ENCODE measurements around the gene PDE12.
A peak's percentile ranks its signal among the peaks of the same experiment; 100 is the strongest.
"Not testable (repeated sequence)": the region's sequence is repeated elsewhere in the genome, so short reads cannot be mapped to it uniquely, and the experiment has no call there.

PDE12 gene

GRCh38 chr3:57586778-57587177, 30.7 kb downstream of the PDE12 start:
- no peak for DNase-seq (ENCODE audit: low spot score)

- DNase-seq (ENCODE audit: low spot score), result no peak
Measured at GRCh38 chr3:57587905-57588304, 31.8 kb downstream of the PDE12 start.

GRCh38 chr3:57592306-57592705, 36.2 kb downstream of the PDE12 start:
- no peak for DNase-seq (ENCODE audit: low spot score)

GRCh38 chr3:57594144-57594543, 38.1 kb downstream of the PDE12 start:
- DNase-seq (ENCODE audit: low spot score), result no peak

GRCh38 chr3:57594576-57594975, 38.5 kb downstream of the PDE12 start:
- no peak for DNase-seq (ENCODE audit: low spot score)

- peak; percentile 29 for DNase-seq (ENCODE audit: low spot score)
Measured at GRCh38 chr3:57596495-57597126, 40.5 kb downstream of the PDE12 start.

GRCh38 chr3:57597127-57597923, 41.3 kb downstream of the PDE12 start, which contains the start of gene ARF4:
TSS of gene ARF4 (minus strand) at chr3:57597344. CDS start at chr3:57597140, 204 bp downstream.
- peak; percentile 98 for DNase-seq (ENCODE audit: low spot score)

- no peak for DNase-seq (ENCODE audit: low spot score)
Measured at GRCh38 chr3:57598765-57599360, 42.8 kb downstream of the PDE12 start.

- no peak for DNase-seq (ENCODE audit: low spot score)
Measured at GRCh38 chr3:57600195-57600594, 44.1 kb downstream of the PDE12 start.

- DNase-seq (ENCODE audit: low spot score), result no peak
Measured at GRCh38 chr3:57604971-57605370, 48.9 kb downstream of the PDE12 start.

GRCh38 chr3:57605683-57606082, 49.6 kb downstream of the PDE12 start:
- DNase-seq (ENCODE audit: low spot score), result no peak

- DNase-seq (ENCODE audit: low spot score), result not testable (repeated sequence)
Measured at GRCh38 chr3:57611870-57612269, 55.8 kb downstream of the PDE12 start.

- DNase-seq (ENCODE audit: low spot score), result no peak
Measured at GRCh38 chr3:57616233-57616632, 60.2 kb downstream of the PDE12 start.

Small RNAs within 50 kb of the gene (small RNA-seq; reads per million reads assigned to genes)
- gene RNU6-108P, result 0 reads per million in 2 experiments
- gene RNU6-1181P, result 0 reads per million in 2 experiments
- 0 reads per million in 2 experiments for gene RNU6-483P
